GM13976 (cell line): ENCODE measurements around the gene ANKRD40.
"Not testable (repeated sequence)": the region's sequence is repeated elsewhere in the genome, so short reads cannot be mapped to it uniquely, and the experiment has no call there.

ENCODE experiments used
- DNase-seq: peaks from one replicate; pipeline ENCODE4 v3.0.0; 2012; ENCODE audit warnings: low spot score
- in situ Hi-C: fragments of 300-500 bp; cut with MboI; formaldehyde crosslinking; loops from one replicate; pipeline ENCODE4 v1.12.0; 2022; ENCODE audit warnings: low sequenced_read_pairs, mixed read lengths, inconsistent platforms; ENCODE audit not compliant: unreplicated experiment
- TF ChIP-seq, protein P1 (sequence below): IDR thresholded peaks from 2 replicates; pipeline ENCODE4 v1.5.1; 2012; ENCODE audit warnings: borderline replicate concordance, mild to moderate bottlenecking; ENCODE audit not compliant: insufficient read depth; ENCODE audit errors: extremely low read depth, missing control alignments, control extremely low read depth

ANKRD40 gene

GRCh38 chr17:50735287-50735686 is 27.6 kb upstream of the ANKRD40 start:
- TF ChIP-seq, protein P1, sequence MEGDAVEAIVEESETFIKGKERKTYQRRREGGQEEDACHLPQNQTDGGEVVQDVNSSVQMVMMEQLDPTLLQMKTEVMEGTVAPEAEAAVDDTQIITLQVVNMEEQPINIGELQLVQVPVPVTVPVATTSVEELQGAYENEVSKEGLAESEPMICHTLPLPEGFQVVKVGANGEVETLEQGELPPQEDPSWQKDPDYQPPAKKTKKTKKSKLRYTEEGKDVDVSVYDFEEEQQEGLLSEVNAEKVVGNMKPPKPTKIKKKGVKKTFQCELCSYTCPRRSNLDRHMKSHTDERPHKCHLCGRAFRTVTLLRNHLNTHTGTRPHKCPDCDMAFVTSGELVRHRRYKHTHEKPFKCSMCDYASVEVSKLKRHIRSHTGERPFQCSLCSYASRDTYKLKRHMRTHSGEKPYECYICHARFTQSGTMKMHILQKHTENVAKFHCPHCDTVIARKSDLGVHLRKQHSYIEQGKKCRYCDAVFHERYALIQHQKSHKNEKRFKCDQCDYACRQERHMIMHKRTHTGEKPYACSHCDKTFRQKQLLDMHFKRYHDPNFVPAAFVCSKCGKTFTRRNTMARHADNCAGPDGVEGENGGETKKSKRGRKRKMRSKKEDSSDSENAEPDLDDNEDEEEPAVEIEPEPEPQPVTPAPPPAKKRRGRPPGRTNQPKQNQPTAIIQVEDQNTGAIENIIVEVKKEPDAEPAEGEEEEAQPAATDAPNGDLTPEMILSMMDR: no peak
- in situ Hi-C loops: no loop called here

GRCh38 chr17:50731575-50732460 is 24.1 kb upstream of the ANKRD40 start:
- no peak for DNase-seq
- TF ChIP-seq, protein P1: no peak
- in situ Hi-C loops: no loop called here

More at GRCh38 chr17:50735287-50735686, 27.6 kb upstream of the ANKRD40 start:
- no peak for DNase-seq

DNA sequence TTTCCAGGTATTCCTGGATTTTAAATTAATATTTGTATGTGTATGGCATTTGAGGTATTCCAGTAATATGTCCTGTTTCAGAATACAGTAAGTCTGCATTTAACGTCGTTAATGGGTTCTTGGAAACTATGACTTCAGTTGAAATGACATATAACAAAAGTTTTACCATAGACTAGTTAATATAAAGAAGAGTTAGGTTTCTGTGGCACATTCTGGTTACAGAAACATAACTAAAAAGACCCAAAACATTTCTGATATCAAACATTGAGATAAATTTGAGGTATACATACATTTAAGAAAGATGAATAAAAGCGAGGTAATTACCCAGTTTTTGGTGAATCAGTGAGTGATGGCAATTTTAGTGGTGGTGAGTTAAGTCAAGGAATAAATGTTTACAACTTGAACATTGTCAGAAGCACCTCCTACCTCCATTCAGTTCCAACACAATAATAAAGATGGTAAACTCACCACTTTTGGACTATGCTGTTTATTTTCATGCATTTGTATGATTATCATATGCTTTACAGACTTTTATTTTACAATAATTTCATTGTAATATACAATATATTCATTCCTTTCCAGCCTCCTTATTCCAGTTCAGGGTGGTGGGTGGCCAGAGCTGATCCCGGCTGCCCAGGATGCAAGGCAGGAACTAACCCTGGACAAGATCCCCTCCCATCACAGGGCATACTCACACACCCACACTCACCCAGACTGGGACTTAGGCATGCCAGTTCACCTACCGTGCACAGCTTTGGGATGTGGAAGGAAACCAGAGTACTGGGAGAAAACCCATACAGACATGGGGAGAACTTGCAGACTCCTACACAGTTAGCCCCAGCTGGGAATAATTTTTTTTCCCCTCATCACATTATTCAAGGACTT is 21.4 kb upstream of the ANKRD40 start:
- TF ChIP-seq, protein P1: no peak
- in situ Hi-C loops: no loop called here
- no peak for DNase-seq

- in situ Hi-C loops: no loop called here
- TF ChIP-seq, protein P1: no peak
- DNase-seq: no peak
Observed at GRCh38 chr17:50728112-50728429, 20.4 kb upstream of the ANKRD40 start.

DNA sequence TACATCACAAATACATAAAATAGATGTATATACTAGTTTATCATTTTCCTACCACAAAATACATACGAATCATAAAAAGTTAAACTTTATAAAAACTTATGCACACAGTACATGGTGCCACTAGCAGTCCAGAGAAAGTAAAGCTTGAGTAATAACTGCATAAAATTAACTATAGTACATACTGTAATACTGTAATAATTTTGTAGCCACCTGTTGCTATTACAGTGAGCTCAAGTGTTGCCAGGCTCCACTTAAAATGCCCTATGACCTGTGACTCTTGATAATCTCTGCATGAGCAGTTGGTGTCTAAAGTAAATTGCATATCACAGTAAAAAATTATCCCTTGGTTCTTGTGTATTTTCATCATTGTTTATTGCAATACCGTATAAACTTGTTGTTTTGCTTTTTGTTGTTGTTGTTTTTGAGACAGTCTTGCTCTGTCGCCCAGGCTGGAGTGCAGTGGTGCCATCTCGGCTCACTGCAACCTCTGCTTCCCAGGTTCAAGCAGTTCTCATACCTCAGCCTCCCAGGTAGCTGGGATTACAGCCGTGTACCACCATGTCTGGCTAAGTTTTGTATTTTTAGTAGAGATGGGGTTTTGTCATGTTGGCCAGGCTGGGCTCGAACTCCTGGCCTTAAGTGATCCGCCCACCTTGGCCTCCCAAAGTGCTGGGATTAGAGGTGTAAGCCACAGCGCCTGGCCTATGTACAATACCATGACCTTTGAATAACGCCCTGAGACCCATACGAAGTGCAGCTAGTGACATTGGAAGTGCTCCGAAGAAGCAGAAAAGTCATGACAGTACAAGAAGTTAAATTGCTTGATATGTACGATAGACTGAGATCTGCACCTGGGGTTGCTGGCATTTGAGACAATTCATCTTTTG is 18.3 kb upstream of the ANKRD40 start:
- in situ Hi-C loops: no loop called here
- no peak for DNase-seq
- TF ChIP-seq, protein P1: no peak

DNA sequence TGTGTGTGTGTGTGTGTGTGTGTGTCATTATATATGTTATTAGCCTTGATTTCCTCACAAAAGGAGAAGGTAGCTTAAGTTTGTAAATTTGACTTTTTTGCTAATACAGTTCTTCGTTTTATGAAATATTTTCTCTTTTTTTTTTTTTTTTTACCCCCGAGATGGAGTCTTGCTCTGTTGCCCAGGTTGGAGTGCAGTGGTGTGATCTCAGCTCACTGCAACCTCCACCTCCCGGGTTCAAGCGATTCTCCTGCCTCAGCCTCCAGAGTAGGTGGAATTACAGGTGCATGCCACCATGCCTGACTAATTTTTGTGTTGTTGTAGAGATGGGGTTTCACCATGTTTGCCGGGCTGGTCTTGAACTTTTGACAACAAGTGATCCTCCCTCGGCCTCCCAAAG is 16.9 kb upstream of the ANKRD40 start:
- DNase-seq, in situ Hi-C loops: not testable (repeated sequence)

- TF ChIP-seq, protein P1: no peak
- in situ Hi-C loops: no loop called here
- DNase-seq: no peak
Observed at GRCh38 chr17:50722746-50723145, 15.0 kb upstream of the ANKRD40 start.
